HG03159 (cell line): Measurements from ENCODE around the gene ANOS1.

Experiments used
- ATAC-seq: cut with Tn5 transposase; IDR thresholded peaks from one replicate; pipeline ENCODE4 v1.9.1; 2021; ENCODE audit warnings: mild to moderate bottlenecking, moderate library complexity; ENCODE audit not compliant: unreplicated experiment

Gene ANOS1

GRCh38 chrX:8721536-8721935 lies 10.4 kb downstream of the ANOS1 start:
- ATAC-seq: no peak

- no peak for ATAC-seq
Measured at GRCh38 chrX:8720136-8720535, 11.8 kb downstream of the ANOS1 start.

- no peak for ATAC-seq
Measured at GRCh38 chrX:8717354-8717753, 14.6 kb downstream of the ANOS1 start.

GRCh38 chrX:8714164-8714563 lies 17.8 kb downstream of the ANOS1 start:
- no peak for ATAC-seq

GRCh38 chrX:8711401-8711800 lies 20.5 kb downstream of the ANOS1 start:
- ATAC-seq: no peak

GRCh38 chrX:8704184-8704583 lies 27.8 kb downstream of the ANOS1 start:
- ATAC-seq: no peak

GRCh38 chrX:8692871-8693270 lies 39.1 kb downstream of the ANOS1 start:
- ATAC-seq: no peak

- ATAC-seq: no peak
Measured at GRCh38 chrX:8689473-8689872, 42.5 kb downstream of the ANOS1 start.

GRCh38 chrX:8688776-8689175 lies 43.2 kb downstream of the ANOS1 start:
- ATAC-seq: no peak

GRCh38 chrX:8684201-8684965 lies 47.6 kb downstream of the ANOS1 start:
- no peak for ATAC-seq

GRCh38 chrX:8683687-8684086 lies 48.2 kb downstream of the ANOS1 start:
- ATAC-seq: no peak

- no peak for ATAC-seq
Measured at GRCh38 chrX:8679550-8679949, 52.4 kb downstream of the ANOS1 start.

- no peak for ATAC-seq
Measured at GRCh38 chrX:8675006-8675630, 56.8 kb downstream of the ANOS1 start.

- no peak for ATAC-seq
Measured at GRCh38 chrX:8673201-8673600, 58.7 kb downstream of the ANOS1 start.

- ATAC-seq: no peak
Measured at GRCh38 chrX:8672176-8672575, 59.8 kb downstream of the ANOS1 start.

GRCh38 chrX:8668813-8669212 lies 63.1 kb downstream of the ANOS1 start:
- ATAC-seq: no peak

GRCh38 chrX:8663325-8663724 lies 68.6 kb downstream of the ANOS1 start:
- ATAC-seq: no peak

GRCh38 chrX:8657883-8658282 lies 74.1 kb downstream of the ANOS1 start:
- no peak for ATAC-seq

- no peak for ATAC-seq
Measured at GRCh38 chrX:8653956-8654355, 78.0 kb downstream of the ANOS1 start.

- ATAC-seq: no peak
Measured at GRCh38 chrX:8649969-8650368, 82.0 kb downstream of the ANOS1 start.

GRCh38 chrX:8647176-8647575 lies 84.8 kb downstream of the ANOS1 start:
- no peak for ATAC-seq

- ATAC-seq: no peak
Measured at GRCh38 chrX:8639949-8640475, 91.9 kb downstream of the ANOS1 start.
